IPS-15b (cell line): Measurements from ENCODE around the gene CSF2.
"Not testable (repeated sequence)": the region's sequence is repeated elsewhere in the genome, so short reads cannot be mapped to it uniquely, and the experiment has no call there.

ENCODE experiments used
- H3K27me3 ChIP-seq: one replicate; pipeline ENCODE4 v1.6.1; 2013; ENCODE audit warnings: low read length; ENCODE audit not compliant: control insufficient read depth, insufficient read depth
- H3K36me3 ChIP-seq: one replicate; pipeline ENCODE4 v1.6.1; 2013; ENCODE audit warnings: low read length; ENCODE audit not compliant: control insufficient read depth, insufficient read depth
- H3K4me1 ChIP-seq: one replicate; pipeline ENCODE4 v1.6.1; 2013; ENCODE audit warnings: mild to moderate bottlenecking, low read length; ENCODE audit not compliant: control insufficient read depth, insufficient read depth
- H3K4me3 ChIP-seq: one replicate; pipeline ENCODE4 v1.5.1; 2013; ENCODE audit warnings: low read depth, low read length
- H3K9ac ChIP-seq: one replicate; pipeline ENCODE4 v1.6.1; 2013; ENCODE audit warnings: low read depth, mild to moderate bottlenecking, low read length
- H3K9me3 ChIP-seq: one replicate; pipeline ENCODE4 v1.6.1; 2013; ENCODE audit warnings: mild to moderate bottlenecking, low read length; ENCODE audit not compliant: control insufficient read depth, insufficient read depth

The CSF2 gene

GRCh38 chr5:132105688-132106087, 32.1 kb downstream of the CSF2 start:
- Histone ChIP-seq H3K4me1 (no peaks in the 10 kb centered on the region), H3K9ac (no peak overlapping the region), H3K4me3 (no peak overlapping the region), H3K9me3 (no peaks in the 10 kb centered on the region), H3K27me3 (no peaks in the 10 kb centered on the region), H3K36me3 (no peaks in the 10 kb centered on the region)

DNA sequence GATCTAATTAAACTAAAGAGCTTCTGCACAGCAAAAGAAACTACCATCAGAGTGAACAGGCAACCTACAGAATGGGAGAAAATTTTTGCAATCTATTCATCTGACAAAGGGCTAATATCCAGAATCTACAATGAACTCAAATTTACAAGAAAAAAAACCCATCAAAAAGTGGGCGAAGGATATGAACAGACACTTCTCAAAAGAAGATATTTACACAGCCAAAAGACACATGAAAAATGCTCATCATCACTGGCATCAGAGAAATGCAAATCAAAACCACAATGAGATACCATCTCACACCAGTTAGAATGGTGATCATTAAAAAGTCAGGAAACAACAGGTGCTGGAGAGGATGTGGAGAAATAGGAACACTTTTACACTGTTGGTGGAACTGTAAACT, 34.9 kb downstream of the CSF2 start:
- H3K4me1 ChIP-seq, H3K9ac ChIP-seq, H3K36me3 ChIP-seq, H3K27me3 ChIP-seq, H3K9me3 ChIP-seq, H3K4me3 ChIP-seq: not testable (repeated sequence)

DNA sequence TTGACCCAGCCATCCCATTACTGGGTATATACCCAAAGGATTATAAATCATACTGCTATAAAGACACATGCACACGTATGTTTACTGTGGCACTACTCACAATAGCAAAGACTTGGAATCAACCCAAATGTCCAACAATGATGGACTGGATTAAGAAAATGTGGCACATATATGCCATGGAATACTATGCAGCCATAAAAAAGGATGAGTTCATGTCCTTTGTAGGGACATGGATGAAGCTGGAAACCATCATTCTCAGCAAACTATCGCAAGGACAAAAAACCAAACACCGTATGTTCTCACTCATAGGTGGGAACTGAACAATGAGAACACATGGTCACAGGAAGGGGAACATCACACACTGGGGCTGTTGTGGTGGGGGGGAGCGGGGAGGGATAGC, 35.4 kb downstream of the CSF2 start:
- H3K4me1 ChIP-seq, H3K36me3 ChIP-seq, H3K9me3 ChIP-seq, H3K4me3 ChIP-seq, H3K27me3 ChIP-seq, H3K9ac ChIP-seq: not testable (repeated sequence)

GRCh38 chr5:132109494-132110053, 36.0 kb downstream of the CSF2 start:
- Histone ChIP-seq H3K4me1 (no peaks in the 10 kb centered on the region), H3K27me3 (no peaks in the 10 kb centered on the region), H3K9ac (no peak overlapping the region), H3K4me3 (no peak overlapping the region), H3K36me3 (no peaks in the 10 kb centered on the region), H3K9me3 (no peaks in the 10 kb centered on the region)

DNA sequence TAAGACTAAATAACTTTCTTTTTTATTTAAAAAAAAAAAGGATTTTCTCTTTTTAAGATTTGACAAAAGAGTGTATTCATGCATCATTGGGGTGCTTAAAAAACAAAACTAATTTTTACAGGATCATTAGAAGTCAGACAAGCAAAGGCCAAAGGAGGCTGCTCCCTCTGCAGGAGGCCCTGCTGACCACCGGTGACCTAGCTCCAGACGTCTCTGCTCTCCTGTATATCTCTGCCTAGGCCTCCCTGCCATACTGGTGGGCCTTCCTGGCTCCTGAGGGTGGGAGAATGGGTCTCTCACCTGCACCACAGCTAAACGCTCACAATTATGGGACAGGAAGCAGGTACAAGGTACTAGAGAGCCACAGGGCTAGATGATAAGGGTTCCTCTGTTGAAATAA, 36.6 kb downstream of the CSF2 start:
- H3K4me1 ChIP-seq, result no peaks in the 10 kb centered on the region
- no peaks in the 10 kb centered on the region for H3K36me3 ChIP-seq
- H3K9ac ChIP-seq, result no peak overlapping the region
- H3K4me3 ChIP-seq, result no peak overlapping the region
- H3K9me3 ChIP-seq, result no peaks in the 10 kb centered on the region
- H3K27me3 ChIP-seq, result no peaks in the 10 kb centered on the region

DNA sequence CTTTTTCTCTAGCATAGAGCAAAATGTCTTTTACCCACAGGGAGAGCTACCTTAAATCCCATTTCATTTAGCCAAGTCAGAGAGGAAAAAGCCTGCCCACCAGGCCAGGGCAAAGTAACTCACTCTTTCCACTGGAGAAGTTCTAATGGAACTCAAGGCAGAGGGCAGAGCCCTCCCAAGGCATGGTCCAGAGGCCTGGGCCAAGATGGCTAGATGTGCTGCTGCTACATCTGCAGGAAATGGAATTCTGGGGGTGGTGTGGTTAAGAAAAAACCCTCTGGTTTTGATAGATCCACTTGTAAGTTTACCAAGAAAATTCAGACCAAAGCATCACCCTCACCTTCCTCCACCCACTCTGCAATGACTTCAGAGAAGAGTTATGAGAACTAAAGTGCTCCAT, 37.3 kb downstream of the CSF2 start:
- Histone ChIP-seq H3K36me3 (no peaks in the 10 kb centered on the region), H3K9ac (no peak overlapping the region), H3K9me3 (no peaks in the 10 kb centered on the region), H3K4me3 (no peak overlapping the region), H3K27me3 (no peaks in the 10 kb centered on the region), H3K4me1 (no peaks in the 10 kb centered on the region)

DNA sequence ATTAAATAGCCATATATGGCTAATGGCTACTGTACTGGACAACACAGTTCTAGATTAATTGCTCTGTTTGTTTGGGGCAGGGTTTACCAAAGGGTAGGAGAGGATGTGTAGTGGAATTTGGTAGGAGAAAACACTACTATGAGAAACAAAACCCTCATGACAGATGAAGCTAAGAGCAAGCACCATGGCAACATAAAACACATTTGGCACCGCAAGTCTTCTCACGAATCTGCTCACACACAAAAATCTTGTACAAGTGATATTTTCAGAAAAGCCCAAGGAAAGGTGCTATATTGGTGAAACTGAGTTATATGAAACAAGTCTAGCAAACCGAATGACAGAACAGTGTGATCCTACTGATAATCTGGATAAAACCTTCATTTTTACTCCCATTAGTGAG, 38.5 kb downstream of the CSF2 start:
- H3K4me1 ChIP-seq, result peaks cover 4% of the 10 kb centered on the region
- H3K27me3 ChIP-seq, result no peaks in the 10 kb centered on the region
- no peaks in the 10 kb centered on the region for H3K36me3 ChIP-seq
- no peaks in the 10 kb centered on the region for H3K9me3 ChIP-seq
- H3K4me3 ChIP-seq, result no peak overlapping the region
- H3K9ac ChIP-seq, result no peak overlapping the region

DNA sequence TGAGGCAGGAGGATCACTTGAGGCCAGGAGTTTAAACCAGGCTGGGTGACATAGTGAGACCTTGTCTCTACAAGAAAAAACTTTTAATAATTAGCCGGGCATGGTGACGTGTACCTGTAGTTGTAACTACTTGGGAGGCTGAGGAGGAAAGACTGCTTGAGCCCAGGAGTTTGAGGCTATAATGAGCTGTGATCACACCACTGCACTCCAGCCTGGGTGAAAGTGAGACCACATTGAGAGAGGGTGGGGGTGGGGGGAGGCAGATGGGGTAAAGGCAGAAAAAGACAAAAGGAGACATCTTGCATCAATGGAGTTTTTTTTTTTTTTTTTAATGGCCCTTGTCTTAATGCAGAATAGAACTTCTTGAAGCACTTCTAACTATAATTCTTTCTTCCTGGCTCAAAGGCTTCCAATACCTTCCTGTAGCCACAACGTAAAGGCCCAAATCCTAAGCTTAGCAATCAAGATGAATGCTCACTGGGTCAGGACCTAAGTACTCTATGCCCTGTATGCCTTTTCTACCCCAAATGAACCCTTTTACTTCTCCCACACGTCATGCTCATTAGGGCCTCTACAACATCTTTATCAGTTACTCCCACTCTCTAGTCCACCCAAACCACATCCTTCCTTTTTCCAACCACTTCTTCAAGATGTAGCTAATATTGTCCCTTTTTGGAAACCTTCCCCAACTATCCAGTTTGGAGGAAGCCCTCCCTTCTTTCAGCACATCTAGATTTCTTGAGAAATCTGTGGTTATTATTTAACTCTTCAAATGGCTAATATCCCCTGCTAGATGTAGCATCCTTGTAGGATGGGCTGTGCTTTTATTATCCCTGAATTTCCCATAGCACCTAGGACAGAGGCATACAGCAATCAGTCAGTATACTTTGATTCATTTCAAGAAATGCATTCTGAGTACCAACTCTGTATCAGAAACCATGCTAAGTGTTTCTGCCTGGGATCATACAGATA, 40.8 kb downstream of the CSF2 start:
- H3K4me1 ChIP-seq, result peaks cover 7% of the 10 kb centered on the region
- H3K36me3 ChIP-seq, result no peaks in the 10 kb centered on the region
- no peak overlapping the region for H3K9ac ChIP-seq
- no peaks in the 10 kb centered on the region for H3K27me3 ChIP-seq
- no peaks in the 10 kb centered on the region for H3K9me3 ChIP-seq
- H3K4me3 ChIP-seq, result no peak overlapping the region

DNA sequence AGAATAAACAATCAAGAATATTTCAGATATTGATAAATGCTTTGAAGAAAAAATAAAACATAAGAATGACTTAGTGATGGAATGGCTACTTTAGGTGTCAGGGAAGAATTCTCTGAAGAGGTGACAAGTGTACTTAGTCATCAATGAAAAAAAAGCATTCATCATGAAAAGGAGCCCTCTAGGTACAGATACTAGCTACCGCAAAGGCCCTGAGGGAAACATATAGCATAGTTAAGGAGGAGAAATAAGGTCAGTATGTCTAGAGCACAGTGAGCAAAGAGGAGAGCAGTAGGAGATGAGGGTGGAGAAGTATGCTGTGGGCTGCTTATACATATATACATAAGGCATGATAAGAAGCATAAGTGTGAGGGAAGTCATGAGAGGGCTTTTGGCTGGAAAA, 41.8 kb downstream of the CSF2 start:
- H3K36me3 ChIP-seq, result no peaks in the 10 kb centered on the region
- no peaks in the 10 kb centered on the region for H3K9me3 ChIP-seq
- no peaks in the 10 kb centered on the region for H3K27me3 ChIP-seq
- H3K4me3 ChIP-seq, result no peak overlapping the region
- H3K9ac ChIP-seq, result no peak overlapping the region
- peaks cover 7% of the 10 kb centered on the region for H3K4me1 ChIP-seq

DNA sequence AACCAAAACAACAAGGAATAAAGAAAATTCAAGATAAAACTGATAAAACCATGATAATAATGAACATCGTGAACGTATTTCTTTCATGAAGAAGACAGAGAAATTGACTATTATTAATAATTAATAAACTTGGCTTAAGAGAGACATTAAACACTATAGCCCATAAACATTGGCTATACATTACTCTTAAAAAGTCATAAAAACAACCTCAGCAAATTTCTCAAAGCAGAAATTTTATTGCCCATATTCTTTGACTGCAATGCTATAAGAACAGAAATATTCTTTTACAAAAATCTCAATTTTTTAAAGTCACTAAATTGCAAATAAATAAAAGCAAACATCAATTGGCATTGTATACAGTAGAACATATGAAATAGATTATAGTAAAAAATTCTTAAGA, 42.5 kb downstream of the CSF2 start:
- Histone ChIP-seq H3K27me3 (no peaks in the 10 kb centered on the region), H3K36me3 (no peaks in the 10 kb centered on the region), H3K4me1 (peaks cover 7% of the 10 kb centered on the region), H3K4me3 (no peak overlapping the region), H3K9ac (no peak overlapping the region), H3K9me3 (no peaks in the 10 kb centered on the region)

DNA sequence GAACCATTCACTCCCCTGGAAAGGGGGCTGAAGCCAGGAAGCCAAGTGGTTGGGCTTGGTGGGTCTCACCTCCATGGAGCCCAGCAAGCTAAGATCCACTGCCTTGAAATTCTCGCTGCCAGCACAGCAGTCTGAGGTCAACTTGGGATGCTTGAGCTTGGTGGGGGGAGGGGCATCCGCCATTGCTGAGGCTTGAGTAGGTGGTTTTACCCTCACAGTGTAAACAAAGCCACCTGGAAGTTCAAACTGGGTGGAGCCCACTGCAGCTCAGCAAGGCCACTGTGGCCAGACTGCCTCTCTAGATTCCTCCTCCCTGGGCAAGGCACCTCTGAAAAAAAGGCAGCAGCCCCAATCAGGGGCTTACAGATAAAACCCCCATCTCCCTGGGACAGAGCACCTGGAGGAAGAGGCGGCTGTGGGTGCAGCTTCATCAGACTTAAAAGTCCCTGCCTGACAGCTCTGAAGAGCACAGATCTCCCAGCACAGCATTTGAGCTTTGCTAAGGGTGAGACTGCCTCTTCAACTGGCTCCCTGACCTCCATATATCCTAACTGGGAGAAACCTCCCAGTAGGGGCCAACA, 43.4 kb downstream of the CSF2 start:
- H3K4me3 ChIP-seq, H3K36me3 ChIP-seq, H3K4me1 ChIP-seq, H3K27me3 ChIP-seq, H3K9me3 ChIP-seq, H3K9ac ChIP-seq: not testable (repeated sequence)

- not testable (repeated sequence) for H3K9me3 ChIP-seq, H3K4me1 ChIP-seq, H3K9ac ChIP-seq, H3K36me3 ChIP-seq, H3K27me3 ChIP-seq, H3K4me3 ChIP-seq
Measured at GRCh38 chr5:132120717-132121116, 47.1 kb downstream of the CSF2 start.
